CD4-positive, alpha-beta T cell (primary cell): ENCODE data around the gene BCO1. TPM values are rescaled to one million over a fixed set of nuclear protein-coding genes. Genes with fewer than 3 reads are reported as not detected.

Source experiments
- ATAC-seq: fragments of 200-7000 bp; cut with Tn5 transposase; one replicate; pipeline ENCODE4 v1.10.0; 2022; ENCODE audit warnings: mild to moderate bottlenecking; ENCODE audit not compliant: poor library complexity
- CTCF ChIA-PET: fragments of 350-600 bp; sonication (Branson Sonifier 250); formaldehyde crosslinking; loops from one replicate; lab custom pipeline; 2021; ENCODE audit warnings: antibody characterized with exemption, inconsistent platforms; lab: Charles Lee
- POLR2A ChIA-PET: fragments of 350-600 bp; sonication (Branson Sonifier 250); formaldehyde crosslinking; loops from one replicate; lab custom pipeline; 2021; ENCODE audit warnings: antibody characterized with exemption, inconsistent platforms; lab: Charles Lee
- DNase-seq, 14 experiments: peaks; one replicate each; pipeline ENCODE4 v3.0.0-alpha.2; 2013 to 2020; ENCODE audit warnings: mixed read lengths in 2 of 14
- H3K27ac ChIP-seq, 2 donors: one replicate each; pipeline versions ENCODE4 v1.5.1 to v1.7.0; 2013; ENCODE audit warnings: low read length in 2 of 2, low read depth in 1 of 2, mild to moderate bottlenecking in 1 of 2
- H3K27me3 ChIP-seq, 2 experiments: 1 replicate in 1 of 2; 2 replicates in 1 of 2; pipeline versions ENCODE4 v1.6.1 to v1.7.0; 2013; ENCODE audit warnings: low read length in 2 of 2, control low read depth in 1 of 2, mild to moderate bottlenecking in 1 of 2, moderate library complexity in 1 of 2; ENCODE audit not compliant: insufficient read depth in 2 of 2, control insufficient read depth in 1 of 2
- H3K36me3 ChIP-seq: one replicate; pipeline ENCODE4 v1.6.1; 2013; ENCODE audit warnings: low read length, control low read depth; ENCODE audit not compliant: insufficient read depth
- H3K4me1 ChIP-seq: one replicate; pipeline ENCODE4 v1.6.1; 2013; ENCODE audit warnings: low read length, control low read depth; ENCODE audit not compliant: insufficient read depth
- H3K4me3 ChIP-seq: one replicate; pipeline ENCODE4 v1.5.1; 2013; ENCODE audit warnings: mild to moderate bottlenecking, low read length, moderate library complexity
- H3K9me3 ChIP-seq, 2 experiments: 1 replicate in 1 of 2; 2 replicates in 1 of 2; pipeline versions ENCODE4 v1.6.1 to v1.7.0; 2013; ENCODE audit warnings: low read length in 2 of 2, mild to moderate bottlenecking in 2 of 2, control low read depth in 1 of 2, moderate library complexity in 1 of 2; ENCODE audit not compliant: control insufficient read depth in 1 of 2, insufficient read depth in 1 of 2
- H3K27ac Mint-ChIP-seq: one replicate; pipeline ENCODE4 v1.8.0; 2020; ENCODE audit warnings: mixed read lengths
- H3K27me3 Mint-ChIP-seq: one replicate; pipeline ENCODE4 v1.8.0; 2021; ENCODE audit warnings: mixed read lengths
- H3K36me3 Mint-ChIP-seq: one replicate; pipeline ENCODE4 v1.8.0; 2021; ENCODE audit warnings: low read depth, mixed read lengths
- H3K4me1 Mint-ChIP-seq: one replicate; pipeline ENCODE4 v1.8.0; 2021; ENCODE audit warnings: low read depth, mixed read lengths
- H3K4me3 Mint-ChIP-seq: one replicate; pipeline ENCODE4 v1.8.0; 2020; ENCODE audit warnings: mild to moderate bottlenecking, mixed read lengths
- H3K9me3 Mint-ChIP-seq: one replicate; pipeline ENCODE4 v1.8.0; 2020; ENCODE audit warnings: mixed read lengths
- CTCF ChIP-seq: fragments of 200-600 bp; IDR thresholded peaks from one replicate; pipeline ENCODE4 v1.8.0; 2022; ENCODE audit warnings: antibody characterized with exemption, mild to moderate bottlenecking
- intact Hi-C, 2 experiments: fragments of 100-400 bp; cut with DNase I in 1 of 2; cut with micrococcal nuclease in 1 of 2; formaldehyde crosslinking; loops; one replicate each; pipeline versions ENCODE4 v1.15.1 to v1.9.0; 2023 to 2025; cut with DNase I, micrococcal nuclease
- total RNA-seq, 174 experiments: library from RNA in 2 of 174; stranded (reverse) in 2 of 174; gene quantifications; one replicate each; pipeline ENCODE4 v1.2.3 and lab custom pipeline; 2021 to 2026

Gene BCO1
- total RNA-seq, 2 experiments from 2014 or later: not detected

DNA sequence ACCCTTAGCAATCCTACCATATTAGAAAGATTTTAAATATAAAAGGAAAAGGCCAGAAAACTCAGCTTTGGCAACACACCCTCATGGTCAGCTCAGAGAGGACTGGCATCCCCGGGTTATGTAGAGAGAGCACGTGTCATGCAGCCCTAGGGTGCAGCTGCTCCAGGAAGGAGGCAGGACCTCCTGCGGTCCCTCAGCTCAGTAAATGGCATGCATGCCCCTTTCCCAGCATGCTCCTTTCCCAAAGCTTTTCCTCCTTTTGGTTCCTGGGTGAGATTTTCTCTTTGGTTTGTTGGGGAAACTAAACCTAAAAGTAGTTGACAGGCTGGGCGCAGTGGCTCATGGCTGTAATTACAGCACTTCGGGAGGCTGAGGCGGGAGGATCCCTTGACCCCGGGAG lies 80.2 kb downstream of the BCO1 start:
- Mint-ChIP-seq H3K36me3 (peaks cover 12% of the 10 kb centered on the region), H3K27ac (no peak overlapping the region), H3K27me3 (no peaks in the 10 kb centered on the region), H3K4me3 (no peak overlapping the region), H3K4me1 (peaks cover 41% of the 10 kb centered on the region), H3K9me3 (no peaks in the 10 kb centered on the region)
- H3K4me1 ChIP-seq: peaks cover 18% of the 10 kb centered on the region
- no peaks in the 10 kb centered on the region for H3K27me3 ChIP-seq
- no peak for TF ChIP-seq CTCF
- no peak overlapping the region for H3K4me3 ChIP-seq
- H3K27ac ChIP-seq: no peak overlapping the region
- H3K36me3 ChIP-seq: no peaks in the 10 kb centered on the region
- no peaks in the 10 kb centered on the region for H3K9me3 ChIP-seq
- ChIA-PET CTCF (interaction anchor here (0.9 kb wide), 1 partner anchor 411 kb away, joined by 4 read pairs; no protein-coding TSS in a partner anchor), POLR2A (no interaction called here)
- intact Hi-C loops: loop anchor here in 1 of 2 experiments (5.0 to 10.0 kb wide), 2 partner anchors 284 to 699 kb away; partner anchors contain the start of gene ATMIN
- DNase-seq (no peak), ATAC-seq (no peak)

- peaks cover 38% of the 10 kb centered on the region for H3K4me1 Mint-ChIP-seq
- Histone ChIP-seq H3K27ac (no peak overlapping the region), H3K36me3 (no peaks in the 10 kb centered on the region), H3K4me1 (peaks cover 12% of the 10 kb centered on the region), H3K9me3 (no peaks in the 10 kb centered on the region), H3K4me3 (no peak overlapping the region), H3K27me3 (no peaks in the 10 kb centered on the region)
- H3K36me3 Mint-ChIP-seq: peaks cover 9% of the 10 kb centered on the region
- H3K27ac Mint-ChIP-seq: no peak overlapping the region
- ChIA-PET CTCF (interaction anchor here (0.8 to 0.9 kb wide), 2 partner anchors 83 to 411 kb away, joined by 3 to 4 read pairs; no protein-coding TSS in a partner anchor), POLR2A (no interaction called here)
- DNase-seq (no peak), ATAC-seq (no peak)
- no peaks in the 10 kb centered on the region for H3K27me3 Mint-ChIP-seq
- intact Hi-C loops: loop anchor here in 1 of 2 experiments (5.0 to 10.0 kb wide), 2 partner anchors 285 to 698 kb away; partner anchors contain the start of gene ATMIN
- H3K4me3 Mint-ChIP-seq: no peak overlapping the region
- TF ChIP-seq CTCF: no peak
- H3K9me3 Mint-ChIP-seq: no peaks in the 10 kb centered on the region
Measured at GRCh38 chr16:81319221-81319912, 80.9 kb downstream of the BCO1 start.

DNA sequence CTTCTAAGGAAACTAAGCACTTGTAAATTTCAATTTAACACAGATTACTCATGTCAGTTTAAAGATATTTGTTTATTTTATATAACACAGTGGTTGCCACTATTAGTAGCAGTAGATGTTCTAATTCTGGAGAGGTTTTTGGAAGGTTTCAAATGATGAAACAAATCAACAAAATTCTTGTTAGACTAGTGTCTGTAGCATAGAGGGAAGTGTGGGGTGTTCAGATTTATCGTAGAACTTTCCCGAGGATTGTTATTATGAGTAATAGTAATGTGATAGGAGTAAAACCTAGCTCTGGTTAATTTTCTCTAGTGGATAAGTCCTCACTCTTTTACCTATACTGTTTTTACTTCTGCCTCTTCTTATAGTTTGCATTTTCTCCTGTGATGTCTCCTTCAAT lies 82.5 kb downstream of the BCO1 start:
- Histone ChIP-seq H3K4me1 (peaks cover 4% of the 10 kb centered on the region), H3K27ac (no peak overlapping the region), H3K27me3 (no peaks in the 10 kb centered on the region), H3K36me3 (no peaks in the 10 kb centered on the region), H3K4me3 (no peak overlapping the region), H3K9me3 (no peaks in the 10 kb centered on the region)
- POLR2A ChIA-PET: no interaction called here
- peaks cover 35% of the 10 kb centered on the region for H3K4me1 Mint-ChIP-seq
- CTCF ChIA-PET: no interaction called here
- no peaks in the 10 kb centered on the region for H3K27me3 Mint-ChIP-seq
- no peak overlapping the region for H3K4me3 Mint-ChIP-seq
- DNase-seq: no peak
- H3K36me3 Mint-ChIP-seq: peaks cover 5% of the 10 kb centered on the region
- no peak for ATAC-seq
- H3K27ac Mint-ChIP-seq: no peak overlapping the region
- intact Hi-C loops: loop anchor here in 1 of 2 experiments (5.0 kb wide), 1 partner anchor 851 kb away; the partner anchor contains the start of gene MPHOSPH6
- TF ChIP-seq CTCF: no peak
- no peaks in the 10 kb centered on the region for H3K9me3 Mint-ChIP-seq
